K562 (cell line): ENCODE measurements around the gene SNX9. TPM values are rescaled to one million over a fixed set of nuclear protein-coding genes. Genes with fewer than 3 reads are reported as not detected.
A peak's percentile ranks its signal among the peaks of the same experiment; 100 is the strongest.

Experiments used
- BACH1 ChIP-seq: fragments of 200-800 bp; sonication (Bioruptor generic); IDR thresholded peaks from 2 replicates; pipeline ENCODE4 v1.6.1; 2016; ENCODE audit warnings: missing genetic modification characterization, missing compliant biosample characterization
- FOXK1 ChIP-seq: sonication (generic); formaldehyde crosslinking; IDR thresholded peaks from 2 replicates; pipeline ENCODE4 v1.8.0; 2022; ENCODE audit warnings: missing genetic modification reagents, mild to moderate bottlenecking, borderline replicate concordance
- FOXK2 ChIP-seq, 2 experiments: fragments of 450-650 bp; IDR thresholded peaks in 1 of 2; conservative IDR thresholded peaks in 1 of 2; 2 replicates each; pipeline ENCODE4 v1.6.1; 2016; ENCODE audit warnings: low read depth in 2 of 2, mild to moderate bottlenecking in 1 of 2
- GATAD2A ChIP-seq: fragments of 450-650 bp; IDR thresholded peaks from 2 replicates; pipeline ENCODE4 v1.6.1; 2017
- NFATC3 ChIP-seq: fragments of 450-650 bp; IDR thresholded peaks from 2 replicates; pipeline ENCODE4 v1.6.1; 2017; ENCODE audit warnings: mild to moderate bottlenecking
- POLR2A ChIP-seq: fragments of 450-650 bp; conservative IDR thresholded peaks from 2 replicates; pipeline ENCODE4 v1.6.1; 2016
- SAP30 ChIP-seq: fragments of 200-600 bp; sonication (generic); IDR thresholded peaks from 2 replicates; pipeline ENCODE4 v1.6.1; 2012; ENCODE audit warnings: borderline replicate concordance, low read depth, mild to moderate bottlenecking, moderate library complexity, low read length, control low read depth, inconsistent platforms; ENCODE audit not compliant: insufficient read depth, poor library complexity, severe bottlenecking
- ZNF445 ChIP-seq: fragments of 250-450 bp; sonication (Bioruptor Pico); IDR thresholded peaks from 2 replicates; pipeline ENCODE4 v1.4.0; 2020; ENCODE audit warnings: low read depth, mild to moderate bottlenecking, moderate library complexity
- polyA plus RNA-seq, 8 experiments: library from polyadenylated mRNA; depleted of rRNA in 4 of 8; stranded (reverse) in 5 of 8; unstranded in 3 of 8; fragments of >200 nt; fragmentation: Nextera tagmentation in 2 of 8; fragmentation: Illumina TruSeq in 1 of 8; extraction: Ambion mirVana in 2 of 8; extraction: Trizol in 1 of 8; gene quantifications; 2 replicates each; pipeline versions ENCODE4 v1.2.1 to v1.2.3, GENCODE V29; 2011 to 2014; ENCODE audit warnings: inconsistent platforms in 1 of 8, missing spikeins in 1 of 8
- total RNA-seq, 7 experiments: library from RNA; depleted of rRNA in 6 of 7; stranded (reverse); fragments of >200 nt in 6 of 7; fragmentation: Illumina TruSeq in 2 of 7; extraction: Trizol in 2 of 7; gene quantifications; 2 replicates each; pipeline versions ENCODE4 v1.2.1 to v1.2.3, GENCODE V29; 2011 to 2021; ENCODE audit warnings: low replicate concordance in 1 of 7
- TF ChIP-seq, protein P1 (sequence below): fragments of 450-650 bp; IDR thresholded peaks from 2 replicates; pipeline ENCODE4 v1.6.1; 2016; ENCODE audit warnings: mild to moderate bottlenecking, moderate library complexity
- TF ChIP-seq, protein P2 (sequence below), 2 experiments: fragments of 200-800 bp in 1 of 2; sonication (Bioruptor generic) in 1 of 2; sonication (generic) in 1 of 2; formaldehyde crosslinking in 1 of 2; IDR thresholded peaks in 1 of 2; conservative IDR thresholded peaks in 1 of 2; 2 replicates each; pipeline versions ENCODE4 v1.5.0 to v1.6.1; 2016 to 2020; ENCODE audit warnings: missing compliant biosample characterization in 1 of 2, missing genetic modification characterization in 1 of 2, missing genetic modification reagents in 1 of 2
- TF ChIP-seq, protein P3 (sequence below): fragments of 250-450 bp; sonication (Bioruptor Pico); IDR thresholded peaks from 2 replicates; pipeline ENCODE4 v1.8.0; 2022; ENCODE audit warnings: moderate library complexity, mild to moderate bottlenecking, inconsistent platforms
- TF ChIP-seq, protein P4 (sequence below): sonication (generic); formaldehyde crosslinking; IDR thresholded peaks from 2 replicates; pipeline ENCODE4 v1.8.1; 2022; ENCODE audit warnings: missing genetic modification reagents

The SNX9 gene
- total and polyA plus RNA-seq, 9 of the 15 experiments (the other 6 are each of a cell fraction or from before 2014, with no cell fraction given) = 6.0 to 81.7 (median 57.1) TPM

DNA sequence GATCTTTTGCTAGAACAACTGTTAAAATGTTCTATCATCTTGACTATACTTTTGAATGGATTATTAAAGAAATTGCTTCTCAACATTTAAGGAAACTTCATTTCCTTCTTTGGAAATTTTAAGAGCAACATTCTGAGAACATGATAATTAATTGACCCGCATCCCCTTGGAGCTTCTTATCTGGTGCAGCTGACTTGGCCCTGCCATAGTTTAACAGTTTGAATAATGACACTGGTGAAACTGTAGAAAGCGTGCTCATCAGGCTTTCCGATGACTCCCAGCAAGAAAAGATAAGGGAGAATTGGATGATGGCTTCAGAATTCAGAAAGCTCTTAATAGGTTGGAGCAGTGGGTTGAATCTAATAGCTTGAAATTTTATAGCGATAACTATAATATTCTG lies 38.1 kb downstream of the SNX9 start (continued):
- TF ChIP-seq, protein P1, sequence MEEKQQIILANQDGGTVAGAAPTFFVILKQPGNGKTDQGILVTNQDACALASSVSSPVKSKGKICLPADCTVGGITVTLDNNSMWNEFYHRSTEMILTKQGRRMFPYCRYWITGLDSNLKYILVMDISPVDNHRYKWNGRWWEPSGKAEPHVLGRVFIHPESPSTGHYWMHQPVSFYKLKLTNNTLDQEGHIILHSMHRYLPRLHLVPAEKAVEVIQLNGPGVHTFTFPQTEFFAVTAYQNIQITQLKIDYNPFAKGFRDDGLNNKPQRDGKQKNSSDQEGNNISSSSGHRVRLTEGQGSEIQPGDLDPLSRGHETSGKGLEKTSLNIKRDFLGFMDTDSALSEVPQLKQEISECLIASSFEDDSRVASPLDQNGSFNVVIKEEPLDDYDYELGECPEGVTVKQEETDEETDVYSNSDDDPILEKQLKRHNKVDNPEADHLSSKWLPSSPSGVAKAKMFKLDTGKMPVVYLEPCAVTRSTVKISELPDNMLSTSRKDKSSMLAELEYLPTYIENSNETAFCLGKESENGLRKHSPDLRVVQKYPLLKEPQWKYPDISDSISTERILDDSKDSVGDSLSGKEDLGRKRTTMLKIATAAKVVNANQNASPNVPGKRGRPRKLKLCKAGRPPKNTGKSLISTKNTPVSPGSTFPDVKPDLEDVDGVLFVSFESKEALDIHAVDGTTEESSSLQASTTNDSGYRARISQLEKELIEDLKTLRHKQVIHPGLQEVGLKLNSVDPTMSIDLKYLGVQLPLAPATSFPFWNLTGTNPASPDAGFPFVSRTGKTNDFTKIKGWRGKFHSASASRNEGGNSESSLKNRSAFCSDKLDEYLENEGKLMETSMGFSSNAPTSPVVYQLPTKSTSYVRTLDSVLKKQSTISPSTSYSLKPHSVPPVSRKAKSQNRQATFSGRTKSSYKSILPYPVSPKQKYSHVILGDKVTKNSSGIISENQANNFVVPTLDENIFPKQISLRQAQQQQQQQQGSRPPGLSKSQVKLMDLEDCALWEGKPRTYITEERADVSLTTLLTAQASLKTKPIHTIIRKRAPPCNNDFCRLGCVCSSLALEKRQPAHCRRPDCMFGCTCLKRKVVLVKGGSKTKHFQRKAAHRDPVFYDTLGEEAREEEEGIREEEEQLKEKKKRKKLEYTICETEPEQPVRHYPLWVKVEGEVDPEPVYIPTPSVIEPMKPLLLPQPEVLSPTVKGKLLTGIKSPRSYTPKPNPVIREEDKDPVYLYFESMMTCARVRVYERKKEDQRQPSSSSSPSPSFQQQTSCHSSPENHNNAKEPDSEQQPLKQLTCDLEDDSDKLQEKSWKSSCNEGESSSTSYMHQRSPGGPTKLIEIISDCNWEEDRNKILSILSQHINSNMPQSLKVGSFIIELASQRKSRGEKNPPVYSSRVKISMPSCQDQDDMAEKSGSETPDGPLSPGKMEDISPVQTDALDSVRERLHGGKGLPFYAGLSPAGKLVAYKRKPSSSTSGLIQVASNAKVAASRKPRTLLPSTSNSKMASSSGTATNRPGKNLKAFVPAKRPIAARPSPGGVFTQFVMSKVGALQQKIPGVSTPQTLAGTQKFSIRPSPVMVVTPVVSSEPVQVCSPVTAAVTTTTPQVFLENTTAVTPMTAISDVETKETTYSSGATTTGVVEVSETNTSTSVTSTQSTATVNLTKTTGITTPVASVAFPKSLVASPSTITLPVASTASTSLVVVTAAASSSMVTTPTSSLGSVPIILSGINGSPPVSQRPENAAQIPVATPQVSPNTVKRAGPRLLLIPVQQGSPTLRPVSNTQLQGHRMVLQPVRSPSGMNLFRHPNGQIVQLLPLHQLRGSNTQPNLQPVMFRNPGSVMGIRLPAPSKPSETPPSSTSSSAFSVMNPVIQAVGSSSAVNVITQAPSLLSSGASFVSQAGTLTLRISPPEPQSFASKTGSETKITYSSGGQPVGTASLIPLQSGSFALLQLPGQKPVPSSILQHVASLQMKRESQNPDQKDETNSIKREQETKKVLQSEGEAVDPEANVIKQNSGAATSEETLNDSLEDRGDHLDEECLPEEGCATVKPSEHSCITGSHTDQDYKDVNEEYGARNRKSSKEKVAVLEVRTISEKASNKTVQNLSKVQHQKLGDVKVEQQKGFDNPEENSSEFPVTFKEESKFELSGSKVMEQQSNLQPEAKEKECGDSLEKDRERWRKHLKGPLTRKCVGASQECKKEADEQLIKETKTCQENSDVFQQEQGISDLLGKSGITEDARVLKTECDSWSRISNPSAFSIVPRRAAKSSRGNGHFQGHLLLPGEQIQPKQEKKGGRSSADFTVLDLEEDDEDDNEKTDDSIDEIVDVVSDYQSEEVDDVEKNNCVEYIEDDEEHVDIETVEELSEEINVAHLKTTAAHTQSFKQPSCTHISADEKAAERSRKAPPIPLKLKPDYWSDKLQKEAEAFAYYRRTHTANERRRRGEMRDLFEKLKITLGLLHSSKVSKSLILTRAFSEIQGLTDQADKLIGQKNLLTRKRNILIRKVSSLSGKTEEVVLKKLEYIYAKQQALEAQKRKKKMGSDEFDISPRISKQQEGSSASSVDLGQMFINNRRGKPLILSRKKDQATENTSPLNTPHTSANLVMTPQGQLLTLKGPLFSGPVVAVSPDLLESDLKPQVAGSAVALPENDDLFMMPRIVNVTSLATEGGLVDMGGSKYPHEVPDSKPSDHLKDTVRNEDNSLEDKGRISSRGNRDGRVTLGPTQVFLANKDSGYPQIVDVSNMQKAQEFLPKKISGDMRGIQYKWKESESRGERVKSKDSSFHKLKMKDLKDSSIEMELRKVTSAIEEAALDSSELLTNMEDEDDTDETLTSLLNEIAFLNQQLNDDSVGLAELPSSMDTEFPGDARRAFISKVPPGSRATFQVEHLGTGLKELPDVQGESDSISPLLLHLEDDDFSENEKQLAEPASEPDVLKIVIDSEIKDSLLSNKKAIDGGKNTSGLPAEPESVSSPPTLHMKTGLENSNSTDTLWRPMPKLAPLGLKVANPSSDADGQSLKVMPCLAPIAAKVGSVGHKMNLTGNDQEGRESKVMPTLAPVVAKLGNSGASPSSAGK = peak; percentile 14; the same call in 1 of the 2 replicates
- TF ChIP-seq ZNF445 (CRISPR knock-in tag) = no peak
- no peak for TF ChIP-seq SAP30
- TF ChIP-seq POLR2A = no peak
- TF ChIP-seq NFATC3 = peak; percentile 71; the same call in 1 of the 2 replicates
- TF ChIP-seq FOXK1 (CRISPR knock-in tag) = no peak
- TF ChIP-seq FOXK2 (conservative IDR thresholded peaks at IDR 0.05 in 1 of 2, IDR thresholded peaks at IDR 0.05 in 1 of 2; ENCODE audit: low read depth in 2 of 2) = no peak
- peak; percentile 88 for TF ChIP-seq GATAD2A
- TF ChIP-seq, protein P2, sequence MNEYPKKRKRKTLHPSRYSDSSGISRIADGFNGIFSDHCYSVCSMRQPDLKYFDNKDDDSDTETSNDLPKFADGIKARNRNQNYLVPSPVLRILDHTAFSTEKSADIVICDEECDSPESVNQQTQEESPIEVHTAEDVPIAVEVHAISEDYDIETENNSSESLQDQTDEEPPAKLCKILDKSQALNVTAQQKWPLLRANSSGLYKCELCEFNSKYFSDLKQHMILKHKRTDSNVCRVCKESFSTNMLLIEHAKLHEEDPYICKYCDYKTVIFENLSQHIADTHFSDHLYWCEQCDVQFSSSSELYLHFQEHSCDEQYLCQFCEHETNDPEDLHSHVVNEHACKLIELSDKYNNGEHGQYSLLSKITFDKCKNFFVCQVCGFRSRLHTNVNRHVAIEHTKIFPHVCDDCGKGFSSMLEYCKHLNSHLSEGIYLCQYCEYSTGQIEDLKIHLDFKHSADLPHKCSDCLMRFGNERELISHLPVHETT (CRISPR knock-in tag; conservative IDR thresholded peaks at IDR 0.05 in 1 of 2, IDR thresholded peaks at IDR 0.05 in 1 of 2) = peak in 1 of 2 experiments; percentile 68; a peak in 2 of 4 replicates
- TF ChIP-seq, protein P3, sequence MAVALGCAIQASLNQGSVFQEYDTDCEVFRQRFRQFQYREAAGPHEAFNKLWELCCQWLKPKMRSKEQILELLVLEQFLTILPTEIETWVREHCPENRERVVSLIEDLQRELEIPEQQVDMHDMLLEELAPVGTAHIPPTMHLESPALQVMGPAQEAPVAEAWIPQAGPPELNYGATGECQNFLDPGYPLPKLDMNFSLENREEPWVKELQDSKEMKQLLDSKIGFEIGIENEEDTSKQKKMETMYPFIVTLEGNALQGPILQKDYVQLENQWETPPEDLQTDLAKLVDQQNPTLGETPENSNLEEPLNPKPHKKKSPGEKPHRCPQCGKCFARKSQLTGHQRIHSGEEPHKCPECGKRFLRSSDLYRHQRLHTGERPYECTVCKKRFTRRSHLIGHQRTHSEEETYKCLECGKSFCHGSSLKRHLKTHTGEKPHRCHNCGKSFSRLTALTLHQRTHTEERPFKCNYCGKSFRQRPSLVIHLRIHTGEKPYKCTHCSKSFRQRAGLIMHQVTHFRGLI (CRISPR knock-in tag) = no peak
- no peak for TF ChIP-seq BACH1 (tag)
- TF ChIP-seq, protein P4, sequence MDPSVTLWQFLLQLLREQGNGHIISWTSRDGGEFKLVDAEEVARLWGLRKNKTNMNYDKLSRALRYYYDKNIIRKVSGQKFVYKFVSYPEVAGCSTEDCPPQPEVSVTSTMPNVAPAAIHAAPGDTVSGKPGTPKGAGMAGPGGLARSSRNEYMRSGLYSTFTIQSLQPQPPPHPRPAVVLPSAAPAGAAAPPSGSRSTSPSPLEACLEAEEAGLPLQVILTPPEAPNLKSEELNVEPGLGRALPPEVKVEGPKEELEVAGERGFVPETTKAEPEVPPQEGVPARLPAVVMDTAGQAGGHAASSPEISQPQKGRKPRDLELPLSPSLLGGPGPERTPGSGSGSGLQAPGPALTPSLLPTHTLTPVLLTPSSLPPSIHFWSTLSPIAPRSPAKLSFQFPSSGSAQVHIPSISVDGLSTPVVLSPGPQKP = no peak
